ENCODE data around the gene HRH2.

DNA sequence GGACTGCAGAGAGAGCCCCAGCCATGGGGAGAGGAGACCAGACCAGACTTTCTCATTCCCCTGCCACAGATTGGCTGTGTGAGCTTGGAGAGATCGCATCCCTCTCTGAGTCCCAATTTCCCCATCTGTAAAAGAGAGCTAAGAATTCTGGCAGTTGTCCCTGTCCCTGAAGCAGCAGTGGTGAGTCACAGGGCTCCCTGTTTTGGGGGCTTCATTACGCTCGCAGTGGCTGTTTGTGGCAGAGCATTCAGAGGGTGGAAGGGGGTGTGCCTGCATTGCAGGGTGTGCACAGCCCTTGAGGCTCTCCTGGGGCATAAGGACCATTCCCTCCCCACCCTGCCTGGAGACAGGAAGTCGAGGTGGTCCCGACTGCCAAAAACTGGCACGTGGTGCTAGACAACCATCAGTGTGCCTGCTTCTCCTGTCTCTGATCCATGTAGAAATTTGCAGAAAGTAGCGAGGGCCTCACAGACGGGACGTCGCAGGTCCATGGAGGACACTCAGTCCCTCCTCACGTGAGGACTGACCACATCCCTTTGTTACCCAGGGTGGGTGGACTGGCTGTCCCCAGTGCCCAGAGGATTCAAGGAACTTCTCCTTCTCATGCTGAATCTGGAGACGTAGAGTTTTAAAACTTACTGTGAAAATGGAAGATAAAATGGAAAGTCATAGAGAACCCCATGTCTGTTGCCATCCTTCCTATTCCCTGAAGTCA, 35.3 kb downstream of the HRH2 start:
- TF ChIP-seq, protein P1, sequence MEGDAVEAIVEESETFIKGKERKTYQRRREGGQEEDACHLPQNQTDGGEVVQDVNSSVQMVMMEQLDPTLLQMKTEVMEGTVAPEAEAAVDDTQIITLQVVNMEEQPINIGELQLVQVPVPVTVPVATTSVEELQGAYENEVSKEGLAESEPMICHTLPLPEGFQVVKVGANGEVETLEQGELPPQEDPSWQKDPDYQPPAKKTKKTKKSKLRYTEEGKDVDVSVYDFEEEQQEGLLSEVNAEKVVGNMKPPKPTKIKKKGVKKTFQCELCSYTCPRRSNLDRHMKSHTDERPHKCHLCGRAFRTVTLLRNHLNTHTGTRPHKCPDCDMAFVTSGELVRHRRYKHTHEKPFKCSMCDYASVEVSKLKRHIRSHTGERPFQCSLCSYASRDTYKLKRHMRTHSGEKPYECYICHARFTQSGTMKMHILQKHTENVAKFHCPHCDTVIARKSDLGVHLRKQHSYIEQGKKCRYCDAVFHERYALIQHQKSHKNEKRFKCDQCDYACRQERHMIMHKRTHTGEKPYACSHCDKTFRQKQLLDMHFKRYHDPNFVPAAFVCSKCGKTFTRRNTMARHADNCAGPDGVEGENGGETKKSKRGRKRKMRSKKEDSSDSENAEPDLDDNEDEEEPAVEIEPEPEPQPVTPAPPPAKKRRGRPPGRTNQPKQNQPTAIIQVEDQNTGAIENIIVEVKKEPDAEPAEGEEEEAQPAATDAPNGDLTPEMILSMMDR (IDR thresholded peaks at IDR 0.05): no peak
- no peak for TF ChIP-seq POLR2A (IDR thresholded peaks at IDR 0.05)

All from esophagus squamous epithelium (tissue), 4 donors.